Osteoblast (primary cell): ENCODE measurements around the gene DDX5. TPM values are rescaled to one million over a fixed set of nuclear protein-coding genes. Genes with fewer than 3 reads are reported as not detected.
"Not testable (repeated sequence)": the region's sequence is repeated elsewhere in the genome, so short reads cannot be mapped to it uniquely, and the experiment has no call there.

Experiments
- DNase-seq: peaks from one replicate; pipeline ENCODE4 v3.0.0; 2011; ENCODE audit warnings: low spot score, mixed read lengths; ENCODE audit not compliant: insufficient read length; ENCODE audit errors: missing footprints
- H2AFZ ChIP-seq: 2 replicates; pipeline ENCODE4 v1.6.0; 2011; ENCODE audit warnings: mild to moderate bottlenecking, low read length
- H3K27ac ChIP-seq: 2 replicates; pipeline ENCODE4 v1.5.1; 2011; ENCODE audit warnings: mild to moderate bottlenecking, low read depth, low read length, moderate library complexity
- H3K27me3 ChIP-seq: 2 replicates; pipeline ENCODE4 v1.6.0; 2012; ENCODE audit warnings: mild to moderate bottlenecking, control low read depth, inconsistent platforms, low read length, moderate library complexity; ENCODE audit not compliant: insufficient read depth
- H3K36me3 ChIP-seq: 2 replicates; pipeline ENCODE4 v1.5.1; 2011; ENCODE audit warnings: mild to moderate bottlenecking, low read length, control low read depth, moderate library complexity; ENCODE audit not compliant: insufficient read depth
- H3K4me1 ChIP-seq: 2 replicates; pipeline ENCODE4 v1.5.1; 2011; ENCODE audit warnings: mild to moderate bottlenecking, low read length, control low read depth, moderate library complexity; ENCODE audit not compliant: insufficient read depth
- H3K4me2 ChIP-seq: 2 replicates; pipeline ENCODE4 v1.6.0; 2011; ENCODE audit warnings: mild to moderate bottlenecking, low read length; ENCODE audit not compliant: insufficient read depth
- H3K4me3 ChIP-seq: fragments of 200-600 bp; sonication (generic); 3 replicates; pipeline ENCODE4 v1.5.1; 2012; ENCODE audit warnings: mild to moderate bottlenecking, low read length, inconsistent platforms; ENCODE audit not compliant: insufficient read depth
- H3K79me2 ChIP-seq: 2 replicates; pipeline ENCODE4 v1.6.0; 2012; ENCODE audit warnings: mild to moderate bottlenecking, low read length, control low read depth, inconsistent platforms; ENCODE audit not compliant: insufficient read depth
- H3K9me3 ChIP-seq: 2 replicates; pipeline ENCODE4 v1.5.1; 2011; ENCODE audit warnings: low read depth, low read length, control low read depth
- H4K20me1 ChIP-seq: 2 replicates; pipeline ENCODE4 v1.6.0; 2012; ENCODE audit warnings: mild to moderate bottlenecking, low read length, control low read depth; ENCODE audit not compliant: insufficient read depth
- CTCF ChIP-seq: IDR thresholded peaks from 2 replicates; pipeline ENCODE4 v1.5.1; 2011; ENCODE audit warnings: mild to moderate bottlenecking, low read depth, low read length, moderate library complexity; ENCODE audit errors: extremely low read depth
- total RNA-seq: library from RNA; depleted of rRNA; stranded (reverse); fragments of >200 nt; gene quantifications from 2 replicates; pipeline ENCODE4 v1.2.3, GENCODE V29; 2012

Gene DDX5
- total RNA-seq, 1 donor, result 291 TPM

GRCh38 chr17:64496348-64496785 is 9.7 kb downstream of the DDX5 start:
- H3K79me2 ChIP-seq, result peaks cover 46% of the 10 kb centered on the region
- peak overlapping the region; percentile 98 for H3K4me2 ChIP-seq
- no peaks in the 10 kb centered on the region for H3K27me3 ChIP-seq
- peaks cover 46% of the 10 kb centered on the region for H3K36me3 ChIP-seq
- peak overlapping the region; percentile 83 for H3K4me3 ChIP-seq
- peak; percentile 72 for DNase-seq
- peak overlapping the region; percentile 66 for H2AFZ ChIP-seq
- no peak for TF ChIP-seq CTCF
- peak overlapping the region; percentile 61 for H3K27ac ChIP-seq
- H4K20me1 ChIP-seq, result peaks cover 34% of the 10 kb centered on the region
- H3K4me1 ChIP-seq, result peaks cover 54% of the 10 kb centered on the region
- no peaks in the 10 kb centered on the region for H3K9me3 ChIP-seq

- not testable (repeated sequence) for H3K27ac ChIP-seq, H2AFZ ChIP-seq, H3K27me3 ChIP-seq, H3K4me3 ChIP-seq, DNase-seq, H3K9me3 ChIP-seq
- H4K20me1 ChIP-seq, result peaks cover 23% of the 10 kb centered on the region
- H3K79me2 ChIP-seq, result peaks cover 35% of the 10 kb centered on the region
- peaks cover 40% of the 10 kb centered on the region for H3K36me3 ChIP-seq
- peak overlapping the region; percentile 98 for H3K4me2 ChIP-seq
- peaks cover 44% of the 10 kb centered on the region for H3K4me1 ChIP-seq
These were observed 10.8 kb downstream of the DDX5 start for GRCh38 chr17:64495300-64495699.

- no peak for TF ChIP-seq CTCF
- Histone ChIP-seq H3K27ac (no peak overlapping the region), H3K36me3 (peaks cover 36% of the 10 kb centered on the region), H4K20me1 (peaks cover 16% of the 10 kb centered on the region), H3K4me3 (no peak overlapping the region), H2AFZ (no peak overlapping the region), H3K4me1 (peaks cover 37% of the 10 kb centered on the region), H3K79me2 (peaks cover 29% of the 10 kb centered on the region), H3K27me3 (no peaks in the 10 kb centered on the region), H3K9me3 (no peaks in the 10 kb centered on the region), H3K4me2 (peak overlapping the region; percentile 24)
- DNase-seq, result no peak
These were observed 12.0 kb downstream of the DDX5 start for GRCh38 chr17:64494121-64494520.

- no peak overlapping the region for H3K27ac ChIP-seq
These were observed 13.5 kb downstream of the DDX5 start for GRCh38 chr17:64492481-64493109.

More at GRCh38 chr17:64492481-64493109, 13.5 kb downstream of the DDX5 start:
- peak; percentile 48 for TF ChIP-seq CTCF
- peaks cover 29% of the 10 kb centered on the region for H3K79me2 ChIP-seq
- peaks cover 29% of the 10 kb centered on the region for H3K36me3 ChIP-seq
- no peaks in the 10 kb centered on the region for H3K27me3 ChIP-seq
- no peak for DNase-seq
- H4K20me1 ChIP-seq, result peaks cover under 1% of the 10 kb centered on the region
- H3K4me3 ChIP-seq, result no peak overlapping the region
- H3K4me1 ChIP-seq, result peaks cover 22% of the 10 kb centered on the region
- no peaks in the 10 kb centered on the region for H3K9me3 ChIP-seq
- no peak overlapping the region for H2AFZ ChIP-seq
- H3K4me2 ChIP-seq, result no peak overlapping the region
